Nephron progenitor cell (in vitro differentiated cells): ENCODE measurements around the gene PRPS2.

Source experiments
- DNase-seq: peaks from one replicate; pipeline ENCODE4 v3.0.0; 2021
- H3K27ac Mint-ChIP-seq: 2 replicates; pipeline ENCODE4 v1.8.0; 2021; ENCODE audit warnings: mild to moderate bottlenecking, moderate library complexity, mixed read lengths
- H3K27me3 Mint-ChIP-seq: 2 replicates; pipeline ENCODE4 v1.8.0; 2021; ENCODE audit warnings: mild to moderate bottlenecking, low read depth, mixed read lengths; ENCODE audit not compliant: poor library complexity
- H3K36me3 Mint-ChIP-seq: 2 replicates; pipeline ENCODE4 v1.8.0; 2021; ENCODE audit warnings: low read depth, mixed read lengths
- H3K4me1 Mint-ChIP-seq: 2 replicates; pipeline ENCODE4 v1.8.0; 2021; ENCODE audit warnings: mixed read lengths
- H3K4me3 Mint-ChIP-seq: 2 replicates; pipeline ENCODE4 v1.8.0; 2021; ENCODE audit warnings: mild to moderate bottlenecking, moderate library complexity, mixed read lengths
- H3K9me3 Mint-ChIP-seq: 2 replicates; pipeline ENCODE4 v1.8.0; 2021; ENCODE audit warnings: mild to moderate bottlenecking, moderate library complexity, mixed read lengths
- CTCF ChIP-seq: fragments of 200-600 bp; sonication (generic); IDR thresholded peaks from 2 replicates; pipeline ENCODE4 v1.5.0; 2021; ENCODE audit warnings: antibody characterized with exemption

Gene PRPS2

GRCh38 chrX:12843668-12844279 lies 52.6 kb downstream of the PRPS2 start:
- no peaks in the 10 kb centered on the region for H3K36me3 Mint-ChIP-seq
- TF ChIP-seq CTCF = no peak
- peaks cover 7% of the 10 kb centered on the region for H3K27me3 Mint-ChIP-seq
- no peaks in the 10 kb centered on the region for H3K4me1 Mint-ChIP-seq
- no peak overlapping the region for H3K27ac Mint-ChIP-seq
- H3K9me3 Mint-ChIP-seq = peaks cover 29% of the 10 kb centered on the region
- H3K4me3 Mint-ChIP-seq = no peak overlapping the region
- no peak for DNase-seq

- Mint-ChIP-seq H3K4me3 (no peak overlapping the region), H3K36me3 (no peaks in the 10 kb centered on the region), H3K27me3 (peaks cover 7% of the 10 kb centered on the region), H3K4me1 (no peaks in the 10 kb centered on the region), H3K27ac (no peak overlapping the region), H3K9me3 (peaks cover 33% of the 10 kb centered on the region)
- no peak for DNase-seq
- TF ChIP-seq CTCF = no peak
Measured at GRCh38 chrX:12844319-12844718, 53.1 kb downstream of the PRPS2 start.

GRCh38 chrX:12865359-12865758 lies 74.1 kb downstream of the PRPS2 start:
- no peak for DNase-seq
- H3K9me3 Mint-ChIP-seq = peaks cover 77% of the 10 kb centered on the region
- no peak for TF ChIP-seq CTCF
- H3K27ac Mint-ChIP-seq = no peak overlapping the region
- H3K4me1 Mint-ChIP-seq = no peaks in the 10 kb centered on the region
- H3K4me3 Mint-ChIP-seq = no peak overlapping the region
- H3K36me3 Mint-ChIP-seq = no peaks in the 10 kb centered on the region
- H3K27me3 Mint-ChIP-seq = no peaks in the 10 kb centered on the region

- no peak for DNase-seq
- no peaks in the 10 kb centered on the region for H3K36me3 Mint-ChIP-seq
- TF ChIP-seq CTCF = no peak
- H3K4me3 Mint-ChIP-seq = no peak within 1 kb of the TSS
- H3K27me3 Mint-ChIP-seq = no peaks in the 10 kb centered on the region
- peaks cover 64% of the 10 kb centered on the region for H3K9me3 Mint-ChIP-seq
- H3K4me1 Mint-ChIP-seq = no peaks in the 10 kb centered on the region
- H3K27ac Mint-ChIP-seq = no peak within 1 kb of the TSS
Measured at GRCh38 chrX:12866451-12867377, 75.5 kb downstream of the PRPS2 start, which contains the start of gene TLR7. Gene TLR7, plus strand, starts transcription at chrX:12867072. Its CDS starts 507 bp downstream, at chrX:12867579.

- H3K4me1 Mint-ChIP-seq = no peaks in the 10 kb centered on the region
- H3K27ac Mint-ChIP-seq = no peak overlapping the region
- peaks cover 60% of the 10 kb centered on the region for H3K9me3 Mint-ChIP-seq
- H3K27me3 Mint-ChIP-seq = no peaks in the 10 kb centered on the region
- H3K4me3 Mint-ChIP-seq = no peak overlapping the region
- DNase-seq = no peak
- TF ChIP-seq CTCF = no peak
- no peaks in the 10 kb centered on the region for H3K36me3 Mint-ChIP-seq
Measured at GRCh38 chrX:12867685-12868084, 76.5 kb downstream of the PRPS2 start.
